Uterus (tissue), 4 donors: ENCODE results near the gene MRC2. TPM values are rescaled to one million over a fixed set of nuclear protein-coding genes. Genes with fewer than 3 reads are reported as not detected.

Experiments
- DNase-seq, 2 donors: peaks; one replicate each; pipeline ENCODE4 v3.0.0-alpha.2; 2019 to 2020
- H3K27ac ChIP-seq, 2 donors: fragments of 200-600 bp; sonication (generic); 1 replicate in 1 of 2; 2 replicates in 1 of 2; pipeline ENCODE4 v1.5.1; 2016 to 2018
- H3K27me3 ChIP-seq, 2 donors: fragments of 200-600 bp; sonication (generic); one replicate each; pipeline ENCODE4 v1.5.1; 2018 to 2019; ENCODE audit warnings: control low read depth in 1 of 2
- H3K36me3 ChIP-seq, 2 donors: fragments of 200-600 bp; sonication (generic); one replicate each; pipeline ENCODE4 v1.5.1; 2019; ENCODE audit warnings: control low read depth in 1 of 2
- H3K4me1 ChIP-seq, 2 donors: fragments of 200-600 bp; sonication (generic); one replicate each; pipeline ENCODE4 v1.5.1; 2018 to 2019; ENCODE audit warnings: control low read depth in 1 of 2
- H3K4me3 ChIP-seq, 2 donors: fragments of 200-600 bp; sonication (generic); 1 replicate in 1 of 2; 2 replicates in 1 of 2; pipeline ENCODE4 v1.5.1; 2018 to 2019; ENCODE audit warnings: mild to moderate bottlenecking in 1 of 2
- H3K9me3 ChIP-seq, 2 donors: fragments of 200-600 bp; sonication (generic); one replicate each; pipeline ENCODE4 v1.5.1; 2019; ENCODE audit warnings: control low read depth in 1 of 2
- CTCF ChIP-seq, 4 experiments: fragments of 200-600 bp in 2 of 4; fragments of 450-650 bp in 2 of 4; sonication (generic) in 2 of 4; IDR thresholded peaks; one replicate each; pipeline ENCODE4 v1.5.1; 2016 to 2019; ENCODE audit warnings: antibody characterized with exemption in 4 of 4, mild to moderate bottlenecking in 2 of 4, moderate library complexity in 1 of 4
- POLR2A ChIP-seq, 2 donors: fragments of 450-650 bp; IDR thresholded peaks; one replicate each; pipeline ENCODE4 v1.6.1; 2016; ENCODE audit warnings: antibody characterized with exemption in 2 of 2, mild to moderate bottlenecking in 1 of 2, moderate library complexity in 1 of 2
- intact Hi-C: fragments of 100-400 bp; cut with DNase I; formaldehyde crosslinking; loops from one replicate; pipeline ENCODE4 v1.15.1; 2023; ENCODE audit warnings: low total_unique reads
- total RNA-seq, 4 donors: library from RNA; depleted of rRNA in 3 of 4; stranded (reverse); fragments of >200 nt in 3 of 4; gene quantifications; one replicate each; pipeline versions ENCODE4 v1.1.0 to v1.2.4, GENCODE V29; 2014 to 2023
- donor health status: DM: yes; HTN: yes; CAD: no.

Gene MRC2
- total RNA-seq, 4 donors from 2014 or later, result 30.7 to 273 (median 102) TPM

- Histone ChIP-seq H3K27me3 (no peaks in the 10 kb centered on the region), H3K36me3 (no peaks in the 10 kb centered on the region), H3K9me3 (no peaks in the 10 kb centered on the region), H3K27ac (peak overlapping the region; percentile 33 to 44), H3K4me3 (no peak overlapping the region), H3K4me1 (peaks cover 0 to 22% of the 10 kb centered on the region in 2 donors)
- intact Hi-C loops, result no loop called here
- TF ChIP-seq POLR2A (IDR thresholded peaks at IDR 0.05) (no peak), CTCF (IDR thresholded peaks at IDR 0.05) (no peak)
- DNase-seq, result no peak
Observed at GRCh38 chr17:62649570-62649969, 22.1 kb downstream of the MRC2 start.

GRCh38 chr17:62650587-62650986 is 23.1 kb downstream of the MRC2 start:
- Histone ChIP-seq H3K9me3 (no peaks in the 10 kb centered on the region), H3K4me1 (peaks cover 0 to 22% of the 10 kb centered on the region in 2 donors), H3K27ac (no peak overlapping the region), H3K27me3 (no peaks in the 10 kb centered on the region), H3K36me3 (no peaks in the 10 kb centered on the region), H3K4me3 (no peak overlapping the region)
- no peak for DNase-seq
- TF ChIP-seq CTCF (IDR thresholded peaks at IDR 0.05), result no peak
- no peak for TF ChIP-seq POLR2A (IDR thresholded peaks at IDR 0.05)
- intact Hi-C loops, result no loop called here

- no peaks in the 10 kb centered on the region for H3K36me3 ChIP-seq
- peak overlapping the region; percentile 29 to 33 for H3K4me3 ChIP-seq
- H3K27me3 ChIP-seq, result no peaks in the 10 kb centered on the region
- TF ChIP-seq POLR2A (IDR thresholded peaks at IDR 0.05) (no peak), CTCF (IDR thresholded peaks at IDR 0.05) (no peak)
- no peaks in the 10 kb centered on the region for H3K9me3 ChIP-seq
- H3K27ac ChIP-seq, result peak overlapping the region; percentile 17 to 68
- peak in 1 of 2 donors; percentile 53 for DNase-seq
- H3K4me1 ChIP-seq, result peaks cover 0 to 24% of the 10 kb centered on the region in 2 donors
- intact Hi-C loops, result no loop called here
Observed at GRCh38 chr17:62652251-62653001, 25.0 kb downstream of the MRC2 start.

- intact Hi-C loops, result no loop called here
- DNase-seq, result peak; percentile 53 to 74
- TF ChIP-seq POLR2A (IDR thresholded peaks at IDR 0.05), result no peak
- TF ChIP-seq CTCF (IDR thresholded peaks at IDR 0.05), result no peak
Observed at GRCh38 chr17:62653002-62653825, 25.7 kb downstream of the MRC2 start.

More at GRCh38 chr17:62653002-62653825, 25.7 kb downstream of the MRC2 start:
- peak overlapping the region; percentile 29 to 33 for H3K4me3 ChIP-seq
- no peaks in the 10 kb centered on the region for H3K9me3 ChIP-seq
- H3K27ac ChIP-seq, result peak overlapping the region; percentile 17 to 68
- H3K36me3 ChIP-seq, result no peaks in the 10 kb centered on the region
- H3K27me3 ChIP-seq, result no peaks in the 10 kb centered on the region
- H3K4me1 ChIP-seq, result peaks cover 0 to 28% of the 10 kb centered on the region in 2 donors
